WERI-Rb-1 (cell line): ENCODE data around the gene SYNE3.

ENCODE experiments used
- DNase-seq: peaks from one replicate; pipeline ENCODE4 v3.0.0-alpha.2; 2020
- H3K27ac ChIP-seq: fragments of 250-450 bp; sonication (Bioruptor Pico); 2 replicates; pipeline ENCODE4 v1.5.1; 2020; ENCODE audit warnings: mild to moderate bottlenecking, moderate library complexity
- H3K27me3 ChIP-seq: fragments of 250-450 bp; sonication (Bioruptor Pico); 2 replicates; pipeline ENCODE4 v1.5.1; 2021; ENCODE audit warnings: mild to moderate bottlenecking, low read depth, moderate library complexity; ENCODE audit not compliant: insufficient read depth, severe bottlenecking
- H3K36me3 ChIP-seq: fragments of 250-450 bp; sonication (Bioruptor Pico); 2 replicates; pipeline ENCODE4 v1.5.1; 2020; ENCODE audit warnings: mild to moderate bottlenecking, moderate library complexity
- H3K4me3 ChIP-seq: 2 replicates; pipeline ENCODE4 v1.5.1; 2011; ENCODE audit warnings: low read depth, mild to moderate bottlenecking, control low read depth, low read length
- H3K9me3 ChIP-seq: fragments of 250-450 bp; sonication (Bioruptor Pico); 2 replicates; pipeline ENCODE4 v1.5.1; 2021; ENCODE audit warnings: mild to moderate bottlenecking, moderate library complexity; ENCODE audit not compliant: severe bottlenecking
- CTCF ChIP-seq: IDR thresholded peaks from 2 replicates; pipeline ENCODE4 v1.5.1; 2011; ENCODE audit warnings: low read depth, mild to moderate bottlenecking, control low read depth, inconsistent platforms, low read length

SYNE3 gene

GRCh38 chr14:95544588-95544987 lies 28.1 kb upstream of the SYNE3 start:
- TF ChIP-seq CTCF = no peak
- Histone ChIP-seq H3K4me3 (no peak overlapping the region), H3K9me3 (no peaks in the 10 kb centered on the region), H3K27ac (no peak overlapping the region), H3K27me3 (no peaks in the 10 kb centered on the region), H3K36me3 (peaks cover 7% of the 10 kb centered on the region)
- no peak for DNase-seq

GRCh38 chr14:95543021-95543420 lies 26.6 kb upstream of the SYNE3 start:
- no peaks in the 10 kb centered on the region for H3K27me3 ChIP-seq
- H3K4me3 ChIP-seq = no peak overlapping the region
- peaks cover 7% of the 10 kb centered on the region for H3K36me3 ChIP-seq
- H3K9me3 ChIP-seq = no peaks in the 10 kb centered on the region
- no peak overlapping the region for H3K27ac ChIP-seq
- TF ChIP-seq CTCF = no peak
- DNase-seq = no peak

GRCh38 chr14:95541932-95542930 lies 25.8 kb upstream of the SYNE3 start:
- no peak for DNase-seq
- Histone ChIP-seq H3K27ac (no peak overlapping the region), H3K9me3 (no peaks in the 10 kb centered on the region), H3K36me3 (peaks cover 7% of the 10 kb centered on the region), H3K4me3 (no peak overlapping the region), H3K27me3 (no peaks in the 10 kb centered on the region)
- no peak for TF ChIP-seq CTCF

GRCh38 chr14:95541346-95541745 lies 24.9 kb upstream of the SYNE3 start:
- TF ChIP-seq CTCF = no peak
- H3K27ac ChIP-seq = no peak overlapping the region
- peaks cover 7% of the 10 kb centered on the region for H3K36me3 ChIP-seq
- no peaks in the 10 kb centered on the region for H3K27me3 ChIP-seq
- no peaks in the 10 kb centered on the region for H3K9me3 ChIP-seq
- no peak for DNase-seq
- H3K4me3 ChIP-seq = no peak overlapping the region

- Histone ChIP-seq H3K36me3 (peaks cover 7% of the 10 kb centered on the region), H3K27me3 (no peaks in the 10 kb centered on the region), H3K9me3 (no peaks in the 10 kb centered on the region), H3K4me3 (no peak overlapping the region), H3K27ac (no peak overlapping the region)
- no peak for DNase-seq
- TF ChIP-seq CTCF = no peak
Observed at GRCh38 chr14:95540236-95540855, 23.9 kb upstream of the SYNE3 start.
